ENCODE data around the gene NLK.

- TF ChIP-seq ATF3 (IDR thresholded peaks at IDR 0.05) = no peak
- no peak for TF ChIP-seq POLR2A (IDR thresholded peaks at IDR 0.05; ENCODE audit: borderline replicate concordance, extremely low read depth, insufficient read depth, insufficient read length)
- TF ChIP-seq CTCF (IDR thresholded peaks at IDR 0.05 in 2 of 3, conservative IDR thresholded peaks at IDR 0.05 in 1 of 3; ENCODE audit: borderline replicate concordance in 1 of 3, insufficient read depth in 1 of 3, low read depth in 2 of 3, low read length in 2 of 3) = no peak
- no peak for TF ChIP-seq REST (IDR thresholded peaks at IDR 0.05; ENCODE audit: low read depth)
- no peak for TF ChIP-seq CEBPB (IDR thresholded peaks at IDR 0.05; ENCODE audit: low read depth)
- no peak for TF ChIP-seq EZH2phosphoT487 (IDR thresholded peaks at IDR 0.05; ENCODE audit: borderline replicate concordance)
- no peak for TF ChIP-seq MAX (IDR thresholded peaks at IDR 0.05)
- no peak for TF ChIP-seq EZH2 (IDR thresholded peaks at IDR 0.05)
- TF ChIP-seq ZBTB33 (IDR thresholded peaks at IDR 0.05; ENCODE audit: extremely low read depth, insufficient replicate concordance, low read length) = no peak
Measured at GRCh38 chr17:28078341-28079229, 36.1 kb downstream of the NLK start.

Data from HCT116 (cell line).